GM12874 (cell line): ENCODE results near the gene VAMP4.

ENCODE experiments used
- TF ChIP-seq, protein P1 (sequence below): IDR thresholded peaks from 2 replicates; pipeline ENCODE4 v1.5.1; 2011; ENCODE audit warnings: low read depth, mild to moderate bottlenecking, control low read depth, low read length, moderate library complexity; ENCODE audit not compliant: insufficient read depth

The VAMP4 gene

DNA sequence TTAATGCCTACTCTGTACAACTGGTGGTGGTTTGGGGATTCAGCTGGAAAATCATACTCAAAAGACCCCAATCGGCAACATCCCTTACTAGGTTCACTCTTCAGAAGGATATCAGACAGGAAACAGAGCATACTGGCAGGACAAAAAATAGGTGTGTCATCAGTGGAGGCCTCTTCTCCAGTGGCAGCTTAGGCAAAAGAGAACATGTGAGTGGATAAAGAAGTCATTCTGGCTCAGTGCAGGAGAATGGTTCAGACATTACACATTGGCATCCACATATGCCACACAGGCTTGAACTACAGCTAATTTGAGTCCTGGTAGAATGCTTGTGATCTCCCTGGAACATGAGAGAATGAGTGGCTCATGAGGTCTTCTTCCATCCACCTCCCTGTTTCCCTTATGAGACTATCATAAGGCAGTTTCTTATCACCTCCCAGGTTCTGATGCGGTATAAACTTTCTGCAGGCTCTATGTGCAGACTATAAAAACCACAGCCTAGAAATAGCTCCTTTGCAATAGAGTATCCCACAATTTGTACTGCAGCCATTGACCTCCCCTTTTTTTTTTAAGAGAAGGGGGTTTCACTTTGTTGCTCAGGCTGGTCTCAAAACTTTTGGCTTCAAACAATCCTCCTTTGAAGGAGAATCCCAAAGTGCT, 24.7 kb downstream of the VAMP4 start:
- TF ChIP-seq, protein P1, sequence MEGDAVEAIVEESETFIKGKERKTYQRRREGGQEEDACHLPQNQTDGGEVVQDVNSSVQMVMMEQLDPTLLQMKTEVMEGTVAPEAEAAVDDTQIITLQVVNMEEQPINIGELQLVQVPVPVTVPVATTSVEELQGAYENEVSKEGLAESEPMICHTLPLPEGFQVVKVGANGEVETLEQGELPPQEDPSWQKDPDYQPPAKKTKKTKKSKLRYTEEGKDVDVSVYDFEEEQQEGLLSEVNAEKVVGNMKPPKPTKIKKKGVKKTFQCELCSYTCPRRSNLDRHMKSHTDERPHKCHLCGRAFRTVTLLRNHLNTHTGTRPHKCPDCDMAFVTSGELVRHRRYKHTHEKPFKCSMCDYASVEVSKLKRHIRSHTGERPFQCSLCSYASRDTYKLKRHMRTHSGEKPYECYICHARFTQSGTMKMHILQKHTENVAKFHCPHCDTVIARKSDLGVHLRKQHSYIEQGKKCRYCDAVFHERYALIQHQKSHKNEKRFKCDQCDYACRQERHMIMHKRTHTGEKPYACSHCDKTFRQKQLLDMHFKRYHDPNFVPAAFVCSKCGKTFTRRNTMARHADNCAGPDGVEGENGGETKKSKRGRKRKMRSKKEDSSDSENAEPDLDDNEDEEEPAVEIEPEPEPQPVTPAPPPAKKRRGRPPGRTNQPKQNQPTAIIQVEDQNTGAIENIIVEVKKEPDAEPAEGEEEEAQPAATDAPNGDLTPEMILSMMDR: no peak

DNA sequence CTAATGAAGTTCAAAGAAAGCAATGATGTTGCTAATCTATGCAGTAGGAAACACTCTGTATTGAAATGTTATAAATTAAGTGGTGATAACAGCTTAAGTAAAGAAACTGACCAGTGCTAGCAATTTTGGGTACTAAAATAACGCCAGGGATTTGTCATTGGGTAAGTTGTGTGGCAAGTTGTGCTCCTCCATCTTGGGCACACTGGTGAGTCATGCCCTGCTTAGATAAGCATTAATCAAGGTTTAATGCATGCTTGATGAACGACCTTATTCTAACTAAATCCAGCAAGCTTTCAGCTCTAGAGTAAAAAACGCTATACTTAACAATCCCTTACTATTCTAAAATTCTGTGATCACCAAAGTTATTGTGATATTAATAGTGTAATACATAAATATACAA, 25.2 kb downstream of the VAMP4 start:
- TF ChIP-seq, protein P1: no peak

DNA sequence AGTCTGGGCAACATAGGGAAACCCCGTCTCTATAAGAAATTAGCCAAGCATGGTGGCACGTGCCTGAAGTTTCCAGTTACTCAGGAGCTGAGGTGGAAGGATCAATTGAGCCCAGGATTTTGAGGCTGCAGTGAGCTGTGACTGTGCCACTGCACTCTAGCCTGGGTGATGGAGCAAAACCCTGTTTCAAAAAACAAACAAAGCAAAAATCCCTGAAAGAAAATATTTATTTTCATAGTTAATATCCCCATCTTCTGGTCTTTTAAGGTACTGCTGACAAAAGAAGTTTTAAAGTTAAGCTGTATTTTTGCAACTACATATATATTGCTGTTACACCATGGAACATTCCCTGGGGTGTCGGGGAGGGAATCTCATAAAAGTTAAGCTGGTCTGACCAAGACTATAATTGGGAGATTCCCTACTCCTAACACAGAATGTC, 26.0 kb downstream of the VAMP4 start:
- TF ChIP-seq, protein P1: peak; percentile 31; the same call in 1 of the 2 replicates

DNA sequence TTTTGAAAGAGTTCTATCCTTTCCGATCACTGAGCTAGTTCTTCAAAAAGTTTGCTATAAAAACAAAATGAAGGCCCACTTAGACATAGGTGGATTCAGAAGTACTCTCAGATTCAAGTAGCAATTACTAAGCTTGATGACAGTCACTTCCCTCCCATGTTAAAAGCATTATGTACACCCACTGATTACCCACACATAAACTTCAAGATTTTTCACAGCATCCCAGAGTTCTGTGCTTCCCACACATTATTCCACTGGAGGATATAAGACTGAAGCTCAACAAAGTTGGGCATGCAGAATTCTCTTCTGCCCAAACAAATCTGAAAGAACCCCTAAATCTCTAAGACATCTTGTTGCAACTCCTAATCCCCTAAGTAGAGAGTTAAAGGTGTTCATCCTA, 29.5 kb downstream of the VAMP4 start:
- TF ChIP-seq, protein P1: no peak

DNA sequence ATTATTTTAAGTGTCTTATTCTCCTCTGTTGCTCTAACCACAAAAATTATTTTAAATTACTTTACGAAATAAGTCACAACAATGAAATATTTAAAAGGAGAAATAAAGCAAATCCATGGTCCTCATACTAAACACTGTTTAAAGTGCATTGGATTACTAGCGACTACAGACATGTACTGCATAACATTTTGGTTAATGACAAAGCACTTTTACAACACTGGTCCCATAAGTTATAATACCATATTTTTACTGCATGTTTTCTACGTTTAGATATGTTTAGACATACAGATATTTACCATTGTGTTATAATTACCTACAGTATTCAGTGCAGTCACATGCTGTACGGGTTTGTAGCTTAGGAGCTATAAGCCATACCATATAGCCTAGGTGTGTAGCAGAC, 30.2 kb downstream of the VAMP4 start:
- TF ChIP-seq, protein P1: no peak

DNA sequence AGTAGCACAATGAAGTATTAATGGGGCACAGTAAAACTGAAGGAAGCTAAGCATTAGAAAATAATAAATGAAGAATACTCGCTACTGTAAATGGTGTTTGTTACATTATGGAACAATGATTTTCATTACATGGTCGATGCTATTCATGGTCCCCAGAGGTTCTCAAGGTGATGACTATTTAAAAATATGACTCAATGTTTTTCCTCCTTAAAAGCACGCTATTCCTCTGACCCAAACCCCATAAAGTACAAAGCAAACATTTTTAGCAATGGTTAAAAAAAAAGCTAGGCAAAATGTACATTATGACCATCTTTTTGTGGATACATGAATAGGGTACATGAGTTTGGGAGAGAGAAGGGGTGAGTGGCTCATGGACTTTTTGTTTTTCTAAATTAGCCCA, 34.3 kb downstream of the VAMP4 start:
- TF ChIP-seq, protein P1: no peak

DNA sequence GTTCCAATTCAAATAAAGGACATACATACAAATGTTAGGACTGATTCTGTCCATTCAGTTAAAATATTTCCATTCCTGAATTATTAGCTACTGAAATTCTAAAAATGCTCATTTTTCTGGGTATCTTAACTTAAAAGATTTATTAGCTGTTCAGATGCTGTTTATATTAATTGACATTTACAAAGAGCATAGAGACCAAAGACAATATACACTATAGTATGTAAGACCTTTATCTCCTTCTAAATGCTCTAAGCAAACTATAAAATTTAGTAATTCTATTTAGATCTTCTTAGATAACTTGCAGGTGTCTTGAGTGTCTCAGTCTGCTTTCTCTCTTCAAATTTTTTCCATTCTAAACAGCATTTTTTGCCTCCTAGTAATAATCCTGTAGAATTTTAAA, 39.3 kb downstream of the VAMP4 start:
- TF ChIP-seq, protein P1: no peak

DNA sequence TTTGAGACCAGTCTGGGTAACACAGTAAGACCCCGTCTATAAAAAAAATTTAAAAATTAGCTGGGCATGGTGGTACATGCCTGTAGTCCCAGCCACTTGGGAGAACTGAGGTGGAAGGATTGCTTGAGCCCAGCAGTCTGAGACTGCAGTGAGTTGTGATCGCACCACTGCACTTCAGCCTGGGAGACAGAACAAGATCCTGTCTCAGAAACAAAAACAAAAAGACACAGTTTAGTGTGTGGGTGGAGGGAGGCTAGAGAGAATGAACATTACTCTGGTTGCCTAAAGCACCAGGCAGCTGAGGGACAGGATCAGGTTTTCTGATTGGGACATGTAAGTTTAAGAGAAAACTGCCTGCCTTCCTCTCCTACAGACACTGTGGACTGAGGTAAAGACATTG, 42.3 kb downstream of the VAMP4 start:
- TF ChIP-seq, protein P1: no peak
